PC-3 (cell line): Measurements from ENCODE around the gene RPS19BP1. TPM values are rescaled to one million over a fixed set of nuclear protein-coding genes. Genes with fewer than 3 reads are reported as not detected.

Experiments
- ATAC-seq: fragments of 200-7000 bp; cut with Tn5 transposase; 2 replicates; pipeline ENCODE4 v1.9.1; 2020; ENCODE audit warnings: mild to moderate bottlenecking, moderate library complexity
- BruUV-seq: library from RNA; stranded (reverse); fragments of 400-500 nt; replicated peaks from 2 replicates; lab custom pipeline; 2021; lab: Mats Ljungman, UMichigan
- CTCF ChIA-PET: fragments of 300-600 bp; sonication (Branson Sonifier 250); formaldehyde crosslinking; loops from one replicate; lab custom pipeline; 2022; ENCODE audit warnings: antibody characterized with exemption; lab: Charles Lee
- POLR2A ChIA-PET: fragments of 300-600 bp; sonication (Branson Sonifier 250); formaldehyde crosslinking; loops from one replicate; lab custom pipeline; 2022; ENCODE audit warnings: antibody characterized with exemption; ENCODE audit not compliant: unreplicated experiment; lab: Charles Lee
- DNase-seq: peaks from one replicate; pipeline ENCODE4 v3.0.0-alpha.2; 2015
- H2AFZ ChIP-seq: fragments of 300-600 bp; sonication (generic); 2 replicates; pipeline ENCODE4 v1.6.0; 2016; ENCODE audit warnings: antibody characterized with exemption, low read length
- H3F3A ChIP-seq: fragments of 300-600 bp; sonication (generic); one replicate; pipeline ENCODE4 v1.6.0; 2017; ENCODE audit warnings: antibody characterized with exemption, low read length, control low read depth, mild to moderate bottlenecking; ENCODE audit not compliant: unreplicated experiment
- H3K27ac ChIP-seq: fragments of 300-600 bp; sonication (generic); 2 replicates; pipeline ENCODE4 v1.5.1; 2016; ENCODE audit warnings: mild to moderate bottlenecking, low read length
- H3K27me3 ChIP-seq: fragments of 300-600 bp; sonication (generic); 2 replicates; pipeline ENCODE4 v1.6.1; 2016; ENCODE audit warnings: low read length, mixed read lengths
- H3K36me3 ChIP-seq: fragments of 300-600 bp; sonication (generic); 2 replicates; pipeline ENCODE4 v1.6.1; 2016; ENCODE audit warnings: low read depth, mixed run types, low read length, mixed read lengths
- H3K4me1 ChIP-seq: fragments of 300-600 bp; sonication (generic); 2 replicates; pipeline ENCODE4 v1.5.1; 2016; ENCODE audit warnings: low read length; ENCODE audit not compliant: insufficient read depth
- H3K4me2 ChIP-seq: fragments of 300-600 bp; sonication (generic); 2 replicates; pipeline ENCODE4 v1.6.0; 2016; ENCODE audit warnings: low read length
- H3K4me3 ChIP-seq: fragments of 300-600 bp; sonication (generic); 2 replicates; pipeline ENCODE4 v1.5.1; 2016; ENCODE audit warnings: mild to moderate bottlenecking, low read length, mixed read lengths
- H3K79me2 ChIP-seq: fragments of 300-600 bp; sonication (generic); 2 replicates; pipeline ENCODE4 v1.6.1; 2017; ENCODE audit warnings: low read length, mixed read lengths
- H3K9ac ChIP-seq: fragments of 300-600 bp; sonication (generic); 2 replicates; pipeline ENCODE4 v1.6.0; 2016; ENCODE audit warnings: mild to moderate bottlenecking, low read length
- H3K9me2 ChIP-seq: fragments of 300-600 bp; sonication (generic); replicated peaks from 2 replicates; pipeline ENCODE4 v1.6.1; 2016; ENCODE audit warnings: mixed run types, low read length, mixed read lengths
- H3K9me3 ChIP-seq: fragments of 300-600 bp; sonication (generic); 2 replicates; pipeline ENCODE4 v1.6.1; 2016; ENCODE audit warnings: low read length, mixed read lengths
- H4K20me1 ChIP-seq: fragments of 300-600 bp; sonication (generic); 2 replicates; pipeline ENCODE4 v1.6.1; 2016; ENCODE audit warnings: low read length, mixed read lengths
- CTCF ChIP-seq: fragments of 300-600 bp; sonication (generic); conservative IDR thresholded peaks from 2 replicates; pipeline ENCODE4 v1.5.1; 2017; ENCODE audit warnings: antibody characterized with exemption, low read depth, mild to moderate bottlenecking, low read length
- EZH2 ChIP-seq: fragments of 300-600 bp; sonication (generic); IDR thresholded peaks from one replicate; pipeline ENCODE4 v1.6.1; 2017; ENCODE audit warnings: antibody characterized with exemption, mild to moderate bottlenecking, low read length; ENCODE audit not compliant: unreplicated experiment
- EZH2phosphoT487 ChIP-seq: fragments of 300-600 bp; sonication (generic); IDR thresholded peaks from 2 replicates; pipeline ENCODE4 v1.6.1; 2018; ENCODE audit warnings: mild to moderate bottlenecking, antibody characterized with exemption, low read length, borderline replicate concordance
- intact Hi-C: fragments of 100-400 bp; cut with micrococcal nuclease; formaldehyde crosslinking; loops from 2 replicates; pipeline ENCODE4 v1.9.0; 2023
- total RNA-seq: library from RNA; depleted of rRNA; stranded (reverse); fragments of >200 nt; gene quantifications from 2 replicates; pipeline ENCODE4 v1.2.3, GENCODE V29; 2014

Gene RPS19BP1
- total RNA-seq, 1 experiment from 2014 or later, result 253 TPM

GRCh38 chr22:39493759-39494158 lies 38.8 kb downstream of the RPS19BP1 start:
- DNase-seq (peak; percentile 76), ATAC-seq (peak; percentile 25; the same call in 1 of the 2 replicates)
- Histone ChIP-seq H3K27me3 (no peaks in the 10 kb centered on the region), H3K79me2 (no peaks in the 10 kb centered on the region), H2AFZ (no peak overlapping the region), H3K4me3 (no peak overlapping the region), H3K36me3 (no peaks in the 10 kb centered on the region), H3K4me1 (peaks cover 14% of the 10 kb centered on the region), H4K20me1 (no peaks in the 10 kb centered on the region), H3K4me2 (peak overlapping the region; percentile 33; the same call in 1 of the 2 replicates), H3F3A (no peaks in the 10 kb centered on the region), H3K9ac (no peak overlapping the region), H3K27ac (peak overlapping the region; percentile 27), H3K9me2 (no peaks in the 10 kb centered on the region), H3K9me3 (no peaks in the 10 kb centered on the region)
- intact Hi-C loops, result loop anchor here (10.0 kb wide), 1 partner anchor 59 kb away; no protein-coding TSS in a partner anchor
- ChIA-PET CTCF (interaction anchor here (0.5 to 1.2 kb wide), 4 partner anchors 26 to 56 kb away, joined by 3 to 7 read pairs (median 4); partner anchors contain the start of gene ATF4), POLR2A (no interaction called here)
- no TSS peak for BruUV-seq
- no peak for TF ChIP-seq EZH2
- TF ChIP-seq CTCF, result no peak
- no peak for TF ChIP-seq EZH2phosphoT487

- DNase-seq (no peak), ATAC-seq (no peak)
- BruUV-seq, result no TSS peak
- Histone ChIP-seq H3K4me3 (no peak overlapping the region), H3K9me3 (no peaks in the 10 kb centered on the region), H3K9ac (no peak overlapping the region), H3K9me2 (no peaks in the 10 kb centered on the region), H3K4me2 (no peak overlapping the region), H3K27ac (no peak overlapping the region), H4K20me1 (no peaks in the 10 kb centered on the region), H3K79me2 (no peaks in the 10 kb centered on the region), H3F3A (no peaks in the 10 kb centered on the region), H3K27me3 (no peaks in the 10 kb centered on the region), H3K4me1 (peaks cover 14% of the 10 kb centered on the region), H2AFZ (no peak overlapping the region), H3K36me3 (no peaks in the 10 kb centered on the region)
- CTCF ChIA-PET, result interaction anchor here (0.6 kb wide), 2 partner anchors 21 to 25 kb away, joined by 3 to 12 read pairs; no protein-coding TSS in a partner anchor
- POLR2A ChIA-PET, result no interaction called here
- TF ChIP-seq EZH2phosphoT487 (no peak), CTCF (no peak), EZH2 (no peak)
- intact Hi-C loops, result loop anchor here (10.0 kb wide), 1 partner anchor 57 kb away; no protein-coding TSS in a partner anchor
Measured at GRCh38 chr22:39492186-39492585, 40.4 kb downstream of the RPS19BP1 start.

- Histone ChIP-seq H3K79me2 (no peaks in the 10 kb centered on the region), H3K4me3 (no peak overlapping the region), H3K9ac (no peak overlapping the region), H4K20me1 (no peaks in the 10 kb centered on the region), H3F3A (no peaks in the 10 kb centered on the region), H2AFZ (no peak overlapping the region), H3K36me3 (no peaks in the 10 kb centered on the region), H3K27ac (no peak overlapping the region), H3K9me3 (no peaks in the 10 kb centered on the region), H3K27me3 (no peaks in the 10 kb centered on the region), H3K4me2 (no peak overlapping the region), H3K4me1 (peaks cover 14% of the 10 kb centered on the region), H3K9me2 (no peaks in the 10 kb centered on the region)
- intact Hi-C loops, result loop anchor here (10.0 kb wide), 1 partner anchor 57 kb away; no protein-coding TSS in a partner anchor
- ChIA-PET CTCF (interaction anchor here (0.6 kb wide), 2 partner anchors 21 to 26 kb away, joined by 3 to 12 read pairs; no protein-coding TSS in a partner anchor), POLR2A (no interaction called here)
- ATAC-seq (no peak), DNase-seq (no peak)
- BruUV-seq, result no TSS peak
- TF ChIP-seq CTCF (no peak), EZH2 (no peak), EZH2phosphoT487 (no peak)
Measured at GRCh38 chr22:39491696-39492095, 40.9 kb downstream of the RPS19BP1 start.
